Hematopoietic multipotent progenitor cell treated with erythropoietin and hydrocortisone succinate and interleukin-3 and kit ligand, for 4 days (in vitro differentiated cells): ENCODE measurements around the gene NPHS1.
"Not testable (repeated sequence)": the region's sequence is repeated elsewhere in the genome, so short reads cannot be mapped to it uniquely, and the experiment has no call there.

Source experiments
- DNase-seq: peaks from one replicate; pipeline ENCODE4 v3.0.0-alpha.2; 2015

The NPHS1 gene

GRCh38 chr19:35846038-35846668 lies 6.2 kb downstream of the NPHS1 start:
- peak; percentile 20 for DNase-seq

DNA sequence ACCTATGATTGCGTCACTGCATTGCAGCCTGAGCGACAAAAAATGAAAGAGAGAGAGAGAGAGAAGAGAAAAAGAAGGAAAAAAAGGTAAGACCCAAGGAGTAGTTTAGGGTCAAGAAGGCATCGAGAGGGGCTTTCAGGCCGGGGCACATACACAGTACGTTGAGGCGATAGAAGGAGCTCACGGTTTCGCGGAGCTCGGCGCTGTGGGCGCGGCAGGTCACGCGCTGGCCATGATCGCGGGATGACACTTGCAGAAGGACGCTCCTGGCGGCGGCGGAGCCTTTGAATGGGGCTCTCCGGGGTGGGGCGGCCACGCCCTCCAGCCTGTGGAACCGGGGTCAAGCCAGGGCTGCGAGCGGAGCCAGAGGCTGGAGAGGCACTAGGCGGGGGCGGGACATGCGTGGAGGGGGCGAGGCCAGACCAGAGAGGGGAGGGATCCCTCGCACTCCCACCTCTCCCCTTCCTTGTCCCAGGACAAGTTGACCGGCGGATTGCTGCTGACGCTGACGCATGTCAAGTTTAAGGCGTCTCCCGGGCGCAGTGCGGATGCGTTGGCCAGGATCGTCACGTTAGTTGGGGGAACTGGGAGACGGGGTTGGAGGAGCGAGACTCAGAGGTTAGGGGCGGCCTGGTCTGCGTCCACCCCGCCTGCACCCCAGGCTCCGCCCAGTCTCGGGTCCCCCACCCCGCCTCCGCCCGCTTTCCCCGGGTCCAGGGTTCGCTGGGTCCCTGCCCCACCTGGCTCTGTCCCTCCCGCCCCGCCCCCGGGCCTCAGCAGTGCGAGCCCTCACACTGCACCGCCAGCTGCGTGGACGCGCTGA lies 6.9 kb downstream of the NPHS1 start:
- peak; percentile 31 for DNase-seq

GRCh38 chr19:35844482-35845214 lies 7.7 kb downstream of the NPHS1 start:
- no peak for DNase-seq

DNA sequence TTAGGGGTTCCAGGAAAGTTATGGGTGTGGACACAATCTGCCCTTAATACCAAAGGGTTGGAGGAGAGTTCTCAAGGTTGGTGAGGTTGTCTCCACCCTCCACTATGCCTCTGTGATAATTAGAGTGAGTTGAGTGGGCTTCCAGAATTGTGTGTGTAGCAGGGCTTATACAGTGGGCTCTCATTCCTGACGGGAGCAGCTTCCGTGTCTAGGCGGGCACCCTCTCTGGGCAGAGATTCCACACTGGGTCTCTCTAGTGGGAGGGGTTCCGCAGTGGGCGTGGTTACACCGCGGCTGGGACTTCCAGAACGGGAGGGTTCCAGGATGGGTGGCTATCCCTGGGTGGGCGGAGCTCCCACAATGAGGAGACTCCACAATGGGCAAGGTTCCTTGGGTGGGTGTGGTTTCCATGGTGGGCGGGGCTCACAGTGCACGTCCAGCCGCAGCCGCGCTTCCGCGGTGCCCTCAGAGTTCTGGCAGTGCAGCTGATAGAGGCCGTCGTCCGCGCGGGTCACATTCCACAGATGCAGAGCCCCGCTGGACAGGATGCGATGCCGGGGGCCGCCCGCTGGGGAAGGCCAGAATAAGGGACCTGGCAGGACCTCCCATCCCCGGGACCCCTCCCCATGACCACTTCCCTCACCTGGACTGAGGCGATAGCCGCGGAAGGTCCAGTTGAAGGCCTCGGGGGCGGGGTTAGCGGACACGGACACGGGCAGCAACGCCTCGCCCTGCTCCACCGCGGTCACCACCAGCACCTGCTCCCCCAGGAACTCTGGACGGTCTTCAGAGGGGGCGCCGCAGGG lies 8.4 kb downstream of the NPHS1 start:
- DNase-seq = peak; percentile 66

DNA sequence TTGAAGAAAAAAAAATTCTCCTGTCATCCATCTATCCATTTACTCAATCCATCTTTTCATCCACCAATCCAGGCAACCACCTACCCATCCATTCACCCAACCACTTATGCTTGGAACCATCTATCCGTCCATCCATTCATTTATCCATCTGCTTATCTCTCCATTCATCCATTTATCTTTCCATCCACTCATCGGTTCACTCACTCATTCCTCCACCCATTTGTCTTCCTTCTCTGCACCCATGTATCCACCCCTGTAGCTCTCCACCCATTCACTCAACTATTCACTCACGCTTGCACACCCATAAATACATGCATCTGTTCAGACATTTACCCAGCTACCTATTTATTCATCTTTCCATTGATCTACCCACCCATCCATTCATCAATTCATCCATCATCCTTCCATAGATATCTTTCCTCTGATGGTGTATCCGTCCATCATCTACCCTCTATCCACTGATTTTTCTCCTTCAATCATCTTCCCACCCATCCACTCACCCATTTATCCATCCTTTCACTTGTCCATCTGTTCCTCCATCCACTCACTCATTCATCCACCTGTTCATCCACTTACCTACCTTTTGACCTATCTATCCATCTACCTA lies 9.5 kb downstream of the NPHS1 start:
- no peak for DNase-seq

DNA sequence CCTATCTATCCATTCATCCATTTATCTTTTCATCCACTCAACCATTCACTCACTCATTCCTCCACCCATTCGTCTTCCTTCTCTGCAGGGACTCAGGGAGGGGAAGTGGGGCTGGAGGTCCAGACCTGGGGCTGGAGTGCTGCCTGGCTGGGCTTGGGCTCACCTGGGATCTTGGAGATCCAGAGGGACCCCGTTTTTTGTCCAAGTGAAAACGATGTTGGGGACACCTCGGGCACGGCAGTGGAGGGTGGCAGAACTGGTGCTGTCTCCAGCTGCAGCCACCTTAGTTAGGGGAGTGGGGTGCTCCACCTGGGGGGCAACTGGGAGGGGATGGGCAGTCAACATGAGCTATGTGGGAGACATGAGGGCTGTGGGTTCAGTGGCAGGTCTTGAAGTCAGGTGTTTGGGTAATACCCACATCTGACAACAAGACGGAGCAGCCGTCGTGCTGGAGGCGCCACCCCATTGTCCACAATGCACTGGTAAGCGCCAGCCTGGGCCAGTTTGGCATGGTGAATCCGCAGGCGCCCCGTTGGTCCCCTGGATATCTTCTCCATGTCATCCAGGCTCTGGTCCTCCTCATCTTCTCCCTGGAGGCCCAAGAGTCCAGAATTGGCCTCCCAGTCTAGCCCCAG lies 10.2 kb downstream of the NPHS1 start:
- no peak for DNase-seq

DNA sequence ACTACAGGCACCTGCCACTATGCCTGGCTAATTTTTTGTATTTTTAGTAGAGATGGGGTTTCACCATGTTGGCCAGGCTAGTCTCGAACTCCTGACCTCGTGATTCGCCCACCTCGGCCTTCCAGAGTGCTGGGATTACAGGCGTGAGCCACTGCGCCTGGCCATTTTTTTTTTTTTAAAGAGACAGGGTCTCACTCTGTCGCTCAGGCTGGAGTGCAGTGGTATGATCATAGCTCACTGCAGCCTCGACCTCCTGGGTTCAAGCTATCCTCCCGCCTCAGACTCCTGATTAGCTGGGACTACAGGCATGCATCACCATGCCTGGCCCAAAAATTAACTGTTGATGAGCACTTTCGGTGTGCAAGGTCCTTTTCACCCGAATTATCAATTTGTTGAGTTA lies 16.2 kb downstream of the NPHS1 start:
- DNase-seq = not testable (repeated sequence)

GRCh38 chr19:35833972-35834371 lies 18.3 kb downstream of the NPHS1 start:
- DNase-seq = no peak

GRCh38 chr19:35832054-35832453 lies 20.2 kb downstream of the NPHS1 start:
- no peak for DNase-seq

DNA sequence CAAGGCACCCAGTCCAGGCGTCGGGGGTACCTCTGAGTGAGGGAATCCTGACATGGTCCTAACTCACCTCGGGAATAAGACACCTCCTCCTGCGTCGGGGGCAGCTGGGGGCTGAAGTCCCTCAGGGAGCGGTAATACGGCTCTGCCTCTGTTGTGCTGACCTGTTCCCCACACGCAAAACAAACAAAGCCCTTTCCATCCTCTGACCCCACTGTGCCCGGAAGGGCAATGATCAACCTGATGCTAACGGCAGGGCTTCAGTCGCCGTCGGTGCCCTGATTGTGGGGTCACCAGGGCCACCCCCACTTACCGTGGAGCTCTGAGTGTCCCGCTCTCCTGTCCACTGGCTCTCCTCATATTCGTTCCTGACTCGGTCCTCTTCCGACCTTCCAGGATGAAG lies 21.3 kb downstream of the NPHS1 start:
- DNase-seq = no peak

- peak; percentile 84 for DNase-seq
These were observed 23.5 kb downstream of the NPHS1 start for GRCh38 chr19:35828692-35829301.

GRCh38 chr19:35824150-35824549 lies 28.2 kb downstream of the NPHS1 start:
- DNase-seq = no peak

- DNase-seq = peak; percentile 48
These were observed 29.7 kb downstream of the NPHS1 start for GRCh38 chr19:35822579-35822978.

DNA sequence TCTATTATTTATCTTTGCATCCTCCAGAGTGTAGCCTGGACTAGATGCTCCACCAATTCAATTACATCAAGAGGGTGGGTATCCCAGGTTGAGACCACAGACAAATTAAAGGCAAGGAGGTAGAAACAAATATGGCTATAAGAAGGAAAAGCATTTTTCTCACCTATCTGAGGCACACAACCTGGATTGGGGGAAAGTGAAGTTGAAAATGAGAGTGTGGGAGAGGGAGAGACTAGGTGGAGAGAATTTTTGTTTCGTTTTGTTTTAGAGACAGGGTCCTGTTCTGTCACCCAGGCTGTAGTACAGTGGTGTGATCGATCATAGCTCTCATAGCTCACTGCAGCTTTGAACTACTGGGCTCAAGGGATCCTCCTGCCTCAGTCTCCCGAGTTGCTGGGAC lies 33.9 kb downstream of the NPHS1 start:
- no peak for DNase-seq

- DNase-seq = no peak
These were observed 35.5 kb downstream of the NPHS1 start for GRCh38 chr19:35816846-35817245.

DNA sequence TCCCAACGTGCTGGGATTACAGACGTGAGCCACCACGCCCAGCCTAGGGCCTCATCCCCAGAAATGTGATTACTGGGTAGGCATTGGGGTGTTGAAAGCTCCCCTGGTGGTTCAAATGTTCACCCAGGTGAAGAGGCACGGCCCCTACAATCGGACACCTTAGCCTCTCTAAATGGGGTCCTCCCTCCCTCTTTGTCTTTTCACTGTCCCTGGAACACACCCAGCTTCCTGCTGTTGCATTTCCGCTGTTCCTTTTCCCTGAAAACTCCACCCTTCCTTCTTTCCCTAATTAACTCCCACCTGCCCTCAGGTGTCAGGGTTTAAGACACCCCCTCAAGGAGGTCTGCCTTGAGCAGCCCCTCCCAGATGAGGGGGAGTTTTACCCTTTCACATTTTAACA lies 36.0 kb downstream of the NPHS1 start:
- no peak for DNase-seq

- no peak for DNase-seq
These were observed 39.0 kb downstream of the NPHS1 start for GRCh38 chr19:35813043-35813890.

- DNase-seq = no peak
These were observed 39.9 kb downstream of the NPHS1 start, which contains the start of gene PRODH2 for GRCh38 chr19:35812220-35813042. Gene PRODH2, minus strand, starts transcription at chr19:35812845. Its CDS starts 40 bp downstream, at chr19:35812805.
